Body of pancreas (tissue), 4 donors: ENCODE results near the gene PARVG. TPM values are rescaled to one million over a fixed set of nuclear protein-coding genes. Genes with fewer than 3 reads are reported as not detected.
A peak's percentile ranks its signal among the peaks of the same experiment; 100 is the strongest.

ENCODE experiments used
- ATAC-seq: fragments of 150-250 bp; one replicate; pipeline ENCODE4 v1.9.1; 2016
- DNase-seq, 4 donors: peaks; one replicate each; pipeline ENCODE4 v3.0.0-alpha.2; 2019
- H3K27ac ChIP-seq, 4 donors: fragments of 200-600 bp; sonication (generic); 1 replicate in 3 of 4; 2 replicates in 1 of 4; pipeline versions ENCODE4 v1.5.1 to v1.6.1; 2016 to 2019; ENCODE audit warnings: mild to moderate bottlenecking in 1 of 4, mixed read lengths in 1 of 4, moderate library complexity in 1 of 4
- H3K27me3 ChIP-seq, 2 donors: fragments of 200-600 bp; sonication (generic); one replicate each; pipeline ENCODE4 v1.6.0; 2016; ENCODE audit warnings: mild to moderate bottlenecking in 1 of 2
- H3K36me3 ChIP-seq, 2 donors: fragments of 200-600 bp; sonication (generic); replicated peaks in 1 of 2; 2 replicates each; pipeline ENCODE4 v1.5.1; 2016; ENCODE audit warnings: low read depth in 2 of 2; ENCODE audit not compliant: insufficient read depth in 1 of 2
- H3K4me1 ChIP-seq: fragments of 200-600 bp; sonication (generic); one replicate; pipeline ENCODE4 v1.6.0; 2016
- H3K4me3 ChIP-seq, 2 donors: fragments of 200-600 bp; sonication (generic); 1 replicate in 1 of 2; 2 replicates in 1 of 2; pipeline ENCODE4 v1.5.1; 2016 to 2019
- H3K9me3 ChIP-seq, 3 donors: fragments of 200-600 bp; sonication (generic); 1 replicate in 2 of 3; 2 replicates in 1 of 3; pipeline ENCODE4 v1.5.1; 2016
- POLR2A ChIP-seq, 3 donors: fragments of 450-650 bp; IDR thresholded peaks; one replicate each; pipeline ENCODE4 v1.6.1; 2016; ENCODE audit warnings: antibody characterized with exemption in 3 of 3, mild to moderate bottlenecking in 2 of 3
- WGBS, 2 donors: methylation state at CpG; one replicate each; pipeline ENCODE4 v1.1.5; 2017; 5-methylcytosine and 5-hydroxymethylcytosine counted together
- intact Hi-C: fragments of 100-400 bp; cut with DNase I; formaldehyde crosslinking; loops from one replicate; pipeline ENCODE4 v1.15.1; 2023
- total RNA-seq, 2 donors: library from RNA; depleted of rRNA; stranded (reverse); fragments of >200 nt; gene quantifications; one replicate each; pipeline ENCODE4 v1.1.0, GENCODE V29; 2016
- TF ChIP-seq, protein P1 (sequence below), 7 experiments: fragments of 450-650 bp in 4 of 7; fragments of 200-600 bp in 3 of 7; sonication (generic) in 3 of 7; IDR thresholded peaks; one replicate each; pipeline ENCODE4 v1.5.1; 2016 to 2019; ENCODE audit warnings: antibody characterized with exemption in 7 of 7

The PARVG gene
- total RNA-seq, 2 donors from 2014 or later: 8.8 to 13.2 TPM

- no peak overlapping the region for H3K27ac ChIP-seq
- no peaks in the 10 kb centered on the region for H3K36me3 ChIP-seq
- ATAC-seq: no peak
- H3K27me3 ChIP-seq: no peaks in the 10 kb centered on the region
- DNase-seq: peak in 1 of 4 donors; percentile 33
- WGBS, 2 donors: 54 to 64% methylated on average over 5 to 6 of the region's 6 CpGs
- H3K4me3 ChIP-seq: no peak overlapping the region
- TF ChIP-seq POLR2A (IDR thresholded peaks at IDR 0.05): no peak
- TF ChIP-seq, protein P1, sequence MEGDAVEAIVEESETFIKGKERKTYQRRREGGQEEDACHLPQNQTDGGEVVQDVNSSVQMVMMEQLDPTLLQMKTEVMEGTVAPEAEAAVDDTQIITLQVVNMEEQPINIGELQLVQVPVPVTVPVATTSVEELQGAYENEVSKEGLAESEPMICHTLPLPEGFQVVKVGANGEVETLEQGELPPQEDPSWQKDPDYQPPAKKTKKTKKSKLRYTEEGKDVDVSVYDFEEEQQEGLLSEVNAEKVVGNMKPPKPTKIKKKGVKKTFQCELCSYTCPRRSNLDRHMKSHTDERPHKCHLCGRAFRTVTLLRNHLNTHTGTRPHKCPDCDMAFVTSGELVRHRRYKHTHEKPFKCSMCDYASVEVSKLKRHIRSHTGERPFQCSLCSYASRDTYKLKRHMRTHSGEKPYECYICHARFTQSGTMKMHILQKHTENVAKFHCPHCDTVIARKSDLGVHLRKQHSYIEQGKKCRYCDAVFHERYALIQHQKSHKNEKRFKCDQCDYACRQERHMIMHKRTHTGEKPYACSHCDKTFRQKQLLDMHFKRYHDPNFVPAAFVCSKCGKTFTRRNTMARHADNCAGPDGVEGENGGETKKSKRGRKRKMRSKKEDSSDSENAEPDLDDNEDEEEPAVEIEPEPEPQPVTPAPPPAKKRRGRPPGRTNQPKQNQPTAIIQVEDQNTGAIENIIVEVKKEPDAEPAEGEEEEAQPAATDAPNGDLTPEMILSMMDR (IDR thresholded peaks at IDR 0.05): no peak
- intact Hi-C loops: no loop called here
- H3K9me3 ChIP-seq: peaks cover 0 to 10% (median 0%) of the 10 kb centered on the region in 3 donors
- H3K4me1 ChIP-seq: no peaks in the 10 kb centered on the region
Measured at GRCh38 chr22:44139773-44140172, 41.0 kb upstream of the PARVG start.

- DNase-seq: peak in 3 of 4 donors; percentile 34 to 54 (median 44)
- H3K36me3 ChIP-seq: no peaks in the 10 kb centered on the region
Measured at GRCh38 chr22:44142421-44143104, 38.2 kb upstream of the PARVG start.

DNA sequence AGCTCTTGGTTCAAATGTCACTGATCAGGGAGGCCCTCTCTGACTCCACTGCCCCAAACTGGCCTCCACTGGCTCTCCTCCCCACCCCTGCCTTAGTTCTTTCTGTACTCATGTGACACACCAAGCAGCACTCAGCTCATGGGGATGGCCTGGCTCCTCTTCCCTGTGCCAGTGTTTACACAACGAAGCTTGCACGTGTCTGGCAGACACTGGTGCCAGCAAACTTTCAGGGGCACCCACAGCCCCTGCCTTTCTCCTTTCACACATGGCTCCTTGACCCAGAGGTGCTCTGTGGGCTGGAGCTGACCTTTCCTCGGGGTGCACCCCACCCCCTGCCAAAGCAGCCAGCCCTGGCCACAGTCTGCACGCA lies 37.6 kb upstream of the PARVG start:
- intact Hi-C loops: no loop called here
- no peaks in the 10 kb centered on the region for H3K4me1 ChIP-seq
- H3K27me3 ChIP-seq: no peaks in the 10 kb centered on the region
- ATAC-seq: no peak
- 51 to 70% methylated on average over 3 to 4 of the region's 4 CpGs for WGBS, 2 donors
- no peak overlapping the region for H3K4me3 ChIP-seq
- TF ChIP-seq, protein P1 (IDR thresholded peaks at IDR 0.05): no peak
- TF ChIP-seq POLR2A (IDR thresholded peaks at IDR 0.05): no peak
- DNase-seq: peak in 3 of 4 donors; percentile 16 to 24 (median 23)
- H3K36me3 ChIP-seq: no peaks in the 10 kb centered on the region
- H3K27ac ChIP-seq: peak overlapping the region in 1 of 4 donors; percentile 28
- no peaks in the 10 kb centered on the region for H3K9me3 ChIP-seq

More at GRCh38 chr22:44142421-44143104, 38.2 kb upstream of the PARVG start:
- Histone ChIP-seq H3K27ac (peak overlapping the region in 1 of 4 donors; percentile 28), H3K9me3 (peaks cover 0 to 4% (median 0%) of the 10 kb centered on the region in 3 donors), H3K4me3 (no peak overlapping the region), H3K4me1 (no peaks in the 10 kb centered on the region), H3K27me3 (no peaks in the 10 kb centered on the region)
- no peak for TF ChIP-seq POLR2A (IDR thresholded peaks at IDR 0.05)
- TF ChIP-seq, protein P1 (IDR thresholded peaks at IDR 0.05): no peak
- 83% methylated on average over 13 to 16 of the region's 16 CpGs for WGBS, 2 donors
- no peak for ATAC-seq
- intact Hi-C loops: no loop called here

DNA sequence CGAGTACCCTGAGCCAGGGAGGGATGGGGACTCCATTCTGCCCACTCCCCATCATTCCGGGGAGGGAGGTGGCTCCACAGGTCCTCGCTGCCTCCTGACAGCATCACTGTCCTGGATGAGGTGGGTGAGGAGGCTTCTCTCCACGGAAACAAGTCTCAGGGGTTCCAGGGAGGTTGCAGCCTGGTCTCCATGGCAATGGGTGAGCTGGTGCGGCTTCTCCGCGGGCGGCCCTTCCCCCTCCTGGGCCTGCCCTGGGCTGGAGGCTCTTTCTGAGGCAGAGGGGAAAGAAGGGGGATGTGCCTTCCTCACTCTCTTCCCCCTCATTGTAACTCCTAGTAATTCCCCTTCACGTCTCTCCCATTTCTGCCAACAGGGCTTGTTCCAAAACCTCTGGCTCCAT lies 37.1 kb upstream of the PARVG start:
- no peak for TF ChIP-seq POLR2A (IDR thresholded peaks at IDR 0.05)
- TF ChIP-seq, protein P1 (IDR thresholded peaks at IDR 0.05): no peak
- Histone ChIP-seq H3K4me1 (no peaks in the 10 kb centered on the region), H3K27ac (peak overlapping the region in 1 of 4 donors; percentile 28), H3K9me3 (no peaks in the 10 kb centered on the region), H3K36me3 (no peaks in the 10 kb centered on the region), H3K4me3 (no peak overlapping the region), H3K27me3 (no peaks in the 10 kb centered on the region)
- ATAC-seq: no peak
- WGBS, 2 donors: 53 to 60% methylated on average over 6 to 9 of the region's 9 CpGs
- DNase-seq: no peak
- intact Hi-C loops: no loop called here
